Gastroesophageal sphincter (tissue), 4 donors: ENCODE results near the gene TSPAN5. TPM values are rescaled to one million over a fixed set of nuclear protein-coding genes. Genes with fewer than 3 reads are reported as not detected.

Source experiments
- ATAC-seq: fragments of 150-250 bp; one replicate; pipeline ENCODE4 v1.9.1; 2016; ENCODE audit warnings: mild to moderate bottlenecking, moderate library complexity
- H3K27ac ChIP-seq, 4 donors: fragments of 200-600 bp; sonication (generic) in 3 of 4; 1 replicate in 3 of 4; 2 replicates in 1 of 4; pipeline ENCODE4 v1.5.1; 2016 to 2019
- H3K27me3 ChIP-seq: fragments of 200-600 bp; sonication (generic); one replicate; pipeline ENCODE4 v1.5.1; 2019
- H3K36me3 ChIP-seq, 2 donors: fragments of 200-600 bp; sonication (generic); one replicate each; pipeline ENCODE4 v1.5.1; 2019; ENCODE audit warnings: control low read depth in 1 of 2
- H3K4me1 ChIP-seq, 3 donors: fragments of 200-600 bp; sonication (generic); 1 replicate in 2 of 3; 2 replicates in 1 of 3; pipeline ENCODE4 v1.5.1; 2016 to 2019; ENCODE audit warnings: control low read depth in 2 of 3
- H3K4me3 ChIP-seq, 2 donors: fragments of 200-600 bp; sonication (generic); one replicate each; pipeline ENCODE4 v1.5.1; 2019; ENCODE audit warnings: mild to moderate bottlenecking in 1 of 2, moderate library complexity in 1 of 2
- H3K9me3 ChIP-seq, 3 donors: fragments of 200-600 bp; sonication (generic); one replicate each; pipeline ENCODE4 v1.5.1; 2017 to 2019; ENCODE audit warnings: control low read depth in 2 of 3
- EP300 ChIP-seq: sonication (generic); formaldehyde crosslinking; IDR thresholded peaks from one replicate; pipeline ENCODE4 v1.6.1; 2017; ENCODE audit warnings: antibody characterized with exemption, mild to moderate bottlenecking
- POLR2A ChIP-seq, 2 donors: fragments of 450-650 bp; IDR thresholded peaks; one replicate each; pipeline ENCODE4 v1.6.1; 2017; ENCODE audit warnings: antibody characterized with exemption in 2 of 2, mild to moderate bottlenecking in 2 of 2, moderate library complexity in 1 of 2
- POLR2AphosphoS5 ChIP-seq: sonication (generic); formaldehyde crosslinking; IDR thresholded peaks from one replicate; pipeline ENCODE4 v1.6.1; 2017; ENCODE audit warnings: antibody characterized with exemption
- WGBS, 2 donors: methylation state at CpG; one replicate each; pipeline ENCODE4 v1.1.5; 2018; ENCODE audit warnings: low coverage in 1 of 2; 5-methylcytosine and 5-hydroxymethylcytosine counted together
- total RNA-seq, 4 donors: library from RNA; depleted of rRNA; stranded (reverse); fragments of >200 nt; gene quantifications; one replicate each; pipeline ENCODE4 v1.1.0, GENCODE V29; 2016
- TF ChIP-seq, protein P1 (sequence below), 4 experiments: fragments of 200-600 bp in 2 of 4; fragments of 450-650 bp in 2 of 4; sonication (generic) in 1 of 4; IDR thresholded peaks; one replicate each; pipeline ENCODE4 v1.5.1; 2017 to 2019; ENCODE audit warnings: antibody characterized with exemption in 4 of 4, mild to moderate bottlenecking in 2 of 4, moderate library complexity in 2 of 4

Gene TSPAN5
- total RNA-seq, 4 donors from 2014 or later: 9.8 to 14.0 (median 12.2) TPM

DNA sequence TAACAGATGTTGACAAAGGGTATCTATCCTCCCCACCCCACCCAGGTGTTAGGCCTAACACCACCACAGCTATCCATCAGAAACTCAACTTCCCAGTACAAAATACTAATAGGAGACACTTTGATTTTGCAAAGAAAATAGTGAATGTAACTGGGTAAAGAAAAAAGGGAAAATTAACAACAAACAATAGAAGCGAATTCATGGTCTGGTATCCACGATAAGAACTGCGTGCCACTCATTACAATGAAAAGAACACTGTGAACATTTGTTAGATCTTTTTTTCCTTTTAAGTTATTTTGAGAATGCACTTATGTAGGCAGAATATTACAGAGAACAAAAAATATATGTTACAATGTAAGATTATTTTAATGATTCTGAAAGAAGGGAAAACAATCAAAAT is 12.0 kb downstream of the TSPAN5 start:
- Histone ChIP-seq H3K4me1 (peaks cover 0 to 13% (median 0%) of the 10 kb centered on the region in 3 donors), H3K27me3 (no peaks in the 10 kb centered on the region), H3K9me3 (no peaks in the 10 kb centered on the region), H3K36me3 (no peaks in the 10 kb centered on the region), H3K4me3 (no peak overlapping the region), H3K27ac (no peak overlapping the region)
- 89 to 100% methylated on average over 3 of the region's 3 CpGs for WGBS, 2 donors
- TF ChIP-seq POLR2AphosphoS5: no peak
- no peak for ATAC-seq

DNA sequence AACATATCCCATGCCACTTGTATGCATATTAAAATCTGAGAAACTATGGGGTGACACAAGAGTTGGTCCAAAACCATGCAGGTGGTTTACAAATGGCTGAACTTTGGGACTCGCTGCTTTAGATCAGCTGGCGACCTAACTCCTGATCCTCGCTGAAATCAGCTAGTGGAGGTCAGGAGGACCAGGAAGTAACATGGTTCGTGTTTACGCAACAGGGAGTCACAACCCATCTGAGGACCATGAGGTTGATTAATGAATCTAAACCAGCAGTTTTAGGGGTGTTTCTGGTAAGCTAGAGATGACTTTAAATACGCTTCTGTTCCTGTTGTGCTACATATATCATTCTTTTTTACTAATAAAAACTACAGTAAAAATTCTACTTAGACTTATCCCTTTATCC is 12.9 kb downstream of the TSPAN5 start:
- ATAC-seq: no peak
- H3K4me1 ChIP-seq: peaks cover 0 to 15% (median 0%) of the 10 kb centered on the region in 3 donors
- no peak overlapping the region for H3K4me3 ChIP-seq
- H3K36me3 ChIP-seq: no peaks in the 10 kb centered on the region
- H3K27me3 ChIP-seq: no peaks in the 10 kb centered on the region
- 86 to 96% methylated on average over 1 to 6 of the region's 6 CpGs for WGBS, 2 donors
- H3K9me3 ChIP-seq: no peaks in the 10 kb centered on the region
- no peak overlapping the region for H3K27ac ChIP-seq
- TF ChIP-seq POLR2AphosphoS5: no peak
- TF ChIP-seq POLR2A (IDR thresholded peaks at IDR 0.05): no peak
- no peak for TF ChIP-seq EP300
- TF ChIP-seq, protein P1, sequence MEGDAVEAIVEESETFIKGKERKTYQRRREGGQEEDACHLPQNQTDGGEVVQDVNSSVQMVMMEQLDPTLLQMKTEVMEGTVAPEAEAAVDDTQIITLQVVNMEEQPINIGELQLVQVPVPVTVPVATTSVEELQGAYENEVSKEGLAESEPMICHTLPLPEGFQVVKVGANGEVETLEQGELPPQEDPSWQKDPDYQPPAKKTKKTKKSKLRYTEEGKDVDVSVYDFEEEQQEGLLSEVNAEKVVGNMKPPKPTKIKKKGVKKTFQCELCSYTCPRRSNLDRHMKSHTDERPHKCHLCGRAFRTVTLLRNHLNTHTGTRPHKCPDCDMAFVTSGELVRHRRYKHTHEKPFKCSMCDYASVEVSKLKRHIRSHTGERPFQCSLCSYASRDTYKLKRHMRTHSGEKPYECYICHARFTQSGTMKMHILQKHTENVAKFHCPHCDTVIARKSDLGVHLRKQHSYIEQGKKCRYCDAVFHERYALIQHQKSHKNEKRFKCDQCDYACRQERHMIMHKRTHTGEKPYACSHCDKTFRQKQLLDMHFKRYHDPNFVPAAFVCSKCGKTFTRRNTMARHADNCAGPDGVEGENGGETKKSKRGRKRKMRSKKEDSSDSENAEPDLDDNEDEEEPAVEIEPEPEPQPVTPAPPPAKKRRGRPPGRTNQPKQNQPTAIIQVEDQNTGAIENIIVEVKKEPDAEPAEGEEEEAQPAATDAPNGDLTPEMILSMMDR (IDR thresholded peaks at IDR 0.05): no peak

DNA sequence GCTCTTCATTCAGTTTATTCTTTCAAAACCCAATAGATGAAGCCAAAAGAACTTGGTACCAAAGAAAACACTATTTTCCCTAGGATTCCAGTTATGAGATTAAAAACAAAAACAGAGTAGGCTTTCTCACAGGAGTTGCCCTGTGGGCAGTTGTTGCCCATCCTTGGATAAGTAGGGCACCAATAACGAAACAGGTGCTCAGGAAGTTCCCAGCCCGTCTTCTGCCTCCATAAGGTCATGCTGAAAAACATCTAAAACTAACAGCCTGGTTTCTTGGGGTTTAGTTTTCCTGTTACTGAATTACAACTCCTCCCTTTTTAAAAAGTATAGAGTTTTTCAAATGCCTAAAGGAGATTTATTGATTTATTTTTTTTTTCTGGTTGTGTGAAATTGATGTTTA is 14.7 kb downstream of the TSPAN5 start:
- TF ChIP-seq, protein P1 (IDR thresholded peaks at IDR 0.05): no peak
- no peak for TF ChIP-seq POLR2AphosphoS5
- Histone ChIP-seq H3K9me3 (no peaks in the 10 kb centered on the region), H3K4me1 (peaks cover 0 to 15% (median 0%) of the 10 kb centered on the region in 3 donors), H3K27me3 (no peaks in the 10 kb centered on the region), H3K27ac (no peak overlapping the region), H3K4me3 (no peak overlapping the region), H3K36me3 (no peaks in the 10 kb centered on the region)
- 85 to 93% methylated on average over 2 of the region's 2 CpGs for WGBS, 2 donors
- ATAC-seq: no peak

DNA sequence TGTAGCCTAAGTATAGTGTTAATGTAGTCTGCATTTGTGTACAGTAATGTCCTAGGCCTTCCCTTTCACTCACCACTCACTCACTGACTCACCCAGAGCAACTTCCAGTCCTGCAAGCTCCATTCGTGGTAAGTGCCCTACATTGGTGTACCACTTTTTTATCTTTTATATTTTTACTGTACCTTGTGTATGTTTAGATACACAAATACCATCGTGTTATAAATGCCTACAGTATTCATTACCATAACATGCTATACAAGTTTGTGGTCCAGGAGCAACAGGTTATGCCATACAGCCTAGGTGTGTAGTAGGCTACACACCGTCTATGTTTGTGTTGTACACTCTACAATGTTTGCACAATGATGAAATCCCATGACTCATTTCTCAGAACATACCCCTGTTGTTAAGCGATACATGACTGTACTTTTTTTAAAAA is 15.4 kb downstream of the TSPAN5 start:
- Histone ChIP-seq H3K27ac (no peak overlapping the region), H3K4me3 (no peak overlapping the region), H3K9me3 (no peaks in the 10 kb centered on the region), H3K36me3 (no peaks in the 10 kb centered on the region), H3K27me3 (no peaks in the 10 kb centered on the region), H3K4me1 (peaks cover 0 to 15% (median 0%) of the 10 kb centered on the region in 3 donors)
- no peak for TF ChIP-seq POLR2AphosphoS5
- no peak for TF ChIP-seq EP300
- no peak for TF ChIP-seq POLR2A (IDR thresholded peaks at IDR 0.05)
- TF ChIP-seq, protein P1 (IDR thresholded peaks at IDR 0.05): no peak
- 64 to 71% methylated on average over 4 of the region's 4 CpGs for WGBS, 2 donors
- ATAC-seq: no peak

DNA sequence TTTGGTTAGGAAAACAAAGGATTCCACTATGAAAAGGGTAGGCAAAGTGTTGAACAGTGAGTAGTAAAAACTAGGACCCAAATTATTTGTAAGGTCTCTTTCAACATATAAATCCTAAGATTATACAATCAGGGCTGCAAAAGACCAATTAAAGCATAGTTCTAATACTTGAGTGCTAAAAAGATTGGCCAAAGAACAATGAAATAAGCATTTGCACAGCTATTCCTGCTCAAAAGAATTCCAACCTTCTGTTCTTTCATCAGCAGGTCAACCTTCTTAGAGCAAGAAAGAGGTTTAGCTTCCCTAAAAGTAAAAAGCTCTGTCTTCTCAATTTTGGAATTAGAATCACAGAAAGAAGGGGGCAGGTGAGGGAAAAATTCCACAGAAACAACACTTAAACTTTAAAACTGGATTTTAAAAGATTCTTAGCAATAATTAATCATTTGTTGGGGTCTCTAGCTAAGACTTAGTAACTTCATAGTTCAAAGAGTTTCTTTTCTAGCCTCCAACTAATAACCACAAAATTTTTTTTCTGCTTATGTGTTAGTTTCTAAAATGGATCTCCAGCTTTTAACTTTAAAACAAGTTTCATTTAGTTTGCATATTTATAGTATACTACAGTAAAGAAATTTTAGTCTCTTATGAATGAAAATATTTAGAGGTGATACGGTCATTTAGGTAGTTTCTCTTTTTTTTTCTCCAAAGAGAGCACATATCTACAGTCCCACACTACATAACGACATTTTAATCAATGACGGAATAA is 16.3 kb downstream of the TSPAN5 start:
- no peak for ATAC-seq
- H3K27me3 ChIP-seq: no peaks in the 10 kb centered on the region
- no peak overlapping the region for H3K4me3 ChIP-seq
- H3K36me3 ChIP-seq: no peaks in the 10 kb centered on the region
- H3K27ac ChIP-seq: no peak overlapping the region
- TF ChIP-seq, protein P1 (IDR thresholded peaks at IDR 0.05): no peak
- H3K9me3 ChIP-seq: no peaks in the 10 kb centered on the region
- 88 to 91% methylated on average over 3 of the region's 3 CpGs for WGBS, 2 donors
- H3K4me1 ChIP-seq: peaks cover 0 to 10% (median 0%) of the 10 kb centered on the region in 3 donors
